Measurements from ENCODE around the gene GPS2. TPM values are rescaled to one million over a fixed set of nuclear protein-coding genes. Genes with fewer than 3 reads are reported as not detected.
A peak's percentile ranks its signal among the peaks of the same experiment; 100 is the strongest.

The GPS2 gene
- total and polyA plus RNA-seq, 5 donors from 2014 or later = 79.3 to 129 (median 103) TPM

- peak overlapping the region; percentile 93 to 98 (median 96) for H3K4me3 Mint-ChIP-seq
- H3K27ac Mint-ChIP-seq = peak overlapping the region; percentile 99 to 100 (median 99)
- ATAC-seq (ENCODE audit: low read depth in 2 of 2) (no peak), DNase-seq (peak in 2 of 3 donors; percentile 56 to 61)
- H3K27me3 ChIP-seq (ENCODE audit: control insufficient read depth, insufficient read depth, low read length) = no peaks in the 10 kb centered on the region
- peak overlapping the region; percentile 100 for H3K27ac ChIP-seq (ENCODE audit: insufficient read depth, low read length, poor library complexity, severe bottlenecking)
- H3K36me3 ChIP-seq (ENCODE audit: control insufficient read depth, insufficient read depth, low read length) = peaks cover 36% of the 10 kb centered on the region
- H3K27me3 Mint-ChIP-seq = peaks cover 6% of the 10 kb centered on the region
- H3K4me3 ChIP-seq (ENCODE audit: low read depth, low read length) = peak overlapping the region; percentile 97
- H3K4me1 Mint-ChIP-seq = peaks cover 6 to 48% (median 30%) of the 10 kb centered on the region in 4 donors
- peaks cover 53% of the 10 kb centered on the region for H3K4me1 ChIP-seq (ENCODE audit: control insufficient read depth, insufficient read depth, low read length, poor library complexity, severe bottlenecking)
- H3K9me3 ChIP-seq (ENCODE audit: control insufficient read depth in 2 of 2, low read length in 2 of 2) = no peaks in the 10 kb centered on the region
- peaks cover 31% of the 10 kb centered on the region for H3K36me3 Mint-ChIP-seq
- peaks cover 0 to 2% (median 0%) of the 10 kb centered on the region in 7 donors for H3K9me3 Mint-ChIP-seq
These were observed 7.2 kb downstream of the GPS2 start for GRCh38 chr17:7307686-7308624.

GRCh38 chr17:7306911-7307685, 8.1 kb downstream of the GPS2 start, which contains the start of gene EIF5A:
EIF5A (plus strand) TSS chr17:7307628; CDS start chr17:7309636, 2,008 bp downstream.
- peak within 1 kb of the TSS; percentile 93 to 98 (median 96) for H3K4me3 Mint-ChIP-seq
- H3K4me1 Mint-ChIP-seq = peaks cover 6 to 40% (median 27%) of the 10 kb centered on the region in 4 donors
- peaks cover 46% of the 10 kb centered on the region for H3K4me1 ChIP-seq (ENCODE audit: control insufficient read depth, insufficient read depth, low read length, poor library complexity, severe bottlenecking)
- H3K27ac ChIP-seq (ENCODE audit: insufficient read depth, low read length, poor library complexity, severe bottlenecking) = peak within 1 kb of the TSS; percentile 100
- H3K9me3 ChIP-seq (ENCODE audit: control insufficient read depth in 2 of 2, low read length in 2 of 2) = no peaks in the 10 kb centered on the region
- no peaks in the 10 kb centered on the region for H3K27me3 ChIP-seq (ENCODE audit: control insufficient read depth, insufficient read depth, low read length)
- peak within 1 kb of the TSS; percentile 97 for H3K4me3 ChIP-seq (ENCODE audit: low read depth, low read length)
- ATAC-seq (ENCODE audit: low read depth in 2 of 2) = peak; percentile 78 to 80
- DNase-seq = peak; percentile 100
- peaks cover 8% of the 10 kb centered on the region for H3K27me3 Mint-ChIP-seq
- H3K9me3 Mint-ChIP-seq = peaks cover 0 to 2% (median 0%) of the 10 kb centered on the region in 7 donors
- peak within 1 kb of the TSS; percentile 99 to 100 (median 99) for H3K27ac Mint-ChIP-seq
- peaks cover 25% of the 10 kb centered on the region for H3K36me3 Mint-ChIP-seq
- H3K36me3 ChIP-seq (ENCODE audit: control insufficient read depth, insufficient read depth, low read length) = peaks cover 28% of the 10 kb centered on the region

GRCh38 chr17:7304179-7304578, 11.0 kb downstream of the GPS2 start:
- Mint-ChIP-seq H3K9me3 (peaks cover 0 to 2% (median 0%) of the 10 kb centered on the region in 7 donors), H3K36me3 (peaks cover 2% of the 10 kb centered on the region)

GRCh38 chr17:7296189-7296861, 18.8 kb downstream of the GPS2 start:
- peaks cover 31% of the 10 kb centered on the region for H3K4me1 ChIP-seq (ENCODE audit: control insufficient read depth, insufficient read depth, low read length, poor library complexity, severe bottlenecking)
- H3K4me3 Mint-ChIP-seq = peak overlapping the region in 2 of 4 donors; percentile 28 to 48
- no peak overlapping the region for H3K27ac ChIP-seq (ENCODE audit: insufficient read depth, low read length, poor library complexity, severe bottlenecking)
- H3K36me3 ChIP-seq (ENCODE audit: control insufficient read depth, insufficient read depth, low read length) = no peaks in the 10 kb centered on the region
- ATAC-seq (ENCODE audit: low read depth in 2 of 2) (peak; percentile 28 to 33), DNase-seq (peak; percentile 46 to 63 (median 53))
- H3K36me3 Mint-ChIP-seq = peaks cover 3% of the 10 kb centered on the region
- peaks cover 0 to 2% (median 0%) of the 10 kb centered on the region in 7 donors for H3K9me3 Mint-ChIP-seq
- H3K27me3 Mint-ChIP-seq = peaks cover 41% of the 10 kb centered on the region
- peak overlapping the region in 1 of 3 donors; percentile 93 for H3K27ac Mint-ChIP-seq
- H3K4me3 ChIP-seq (ENCODE audit: low read depth, low read length) = no peak overlapping the region
- peaks cover 10% of the 10 kb centered on the region for H3K27me3 ChIP-seq (ENCODE audit: control insufficient read depth, insufficient read depth, low read length)
- peaks cover 4 to 27% (median 9%) of the 10 kb centered on the region in 4 donors for H3K4me1 Mint-ChIP-seq
- no peaks in the 10 kb centered on the region for H3K9me3 ChIP-seq (ENCODE audit: control insufficient read depth in 2 of 2, low read length in 2 of 2)

More at GRCh38 chr17:7304179-7304578, 11.0 kb downstream of the GPS2 start:
- Mint-ChIP-seq H3K4me3 (no peak overlapping the region), H3K27ac (no peak overlapping the region), H3K27me3 (peaks cover 17% of the 10 kb centered on the region), H3K4me1 (peaks cover 0 to 15% (median 7%) of the 10 kb centered on the region in 4 donors)
- Histone ChIP-seq H3K4me1 (ENCODE audit: control insufficient read depth, insufficient read depth, low read length, poor library complexity, severe bottlenecking) (peaks cover 21% of the 10 kb centered on the region), H3K9me3 (ENCODE audit: control insufficient read depth in 2 of 2, low read length in 2 of 2) (no peaks in the 10 kb centered on the region), H3K27ac (ENCODE audit: insufficient read depth, low read length, poor library complexity, severe bottlenecking) (no peak overlapping the region), H3K36me3 (ENCODE audit: control insufficient read depth, insufficient read depth, low read length) (no peaks in the 10 kb centered on the region), H3K4me3 (ENCODE audit: low read depth, low read length) (no peak overlapping the region), H3K27me3 (ENCODE audit: control insufficient read depth, insufficient read depth, low read length) (peaks cover 2% of the 10 kb centered on the region)
- ATAC-seq (ENCODE audit: low read depth in 2 of 2) = no peak
- DNase-seq = no peak

- H3K36me3 Mint-ChIP-seq = peaks cover 3% of the 10 kb centered on the region
- H3K36me3 ChIP-seq (ENCODE audit: control insufficient read depth, insufficient read depth, low read length) = no peaks in the 10 kb centered on the region
- peaks cover 10% of the 10 kb centered on the region for H3K27me3 ChIP-seq (ENCODE audit: control insufficient read depth, insufficient read depth, low read length)
- peak overlapping the region; percentile 26 for H3K4me3 ChIP-seq (ENCODE audit: low read depth, low read length)
- peak overlapping the region; percentile 45 to 79 (median 76) for H3K27ac Mint-ChIP-seq
- H3K9me3 ChIP-seq (ENCODE audit: control insufficient read depth in 2 of 2, low read length in 2 of 2) = no peaks in the 10 kb centered on the region
- no peak overlapping the region for H3K27ac ChIP-seq (ENCODE audit: insufficient read depth, low read length, poor library complexity, severe bottlenecking)
- DNase-seq (no peak), ATAC-seq (ENCODE audit: low read depth in 2 of 2) (no peak)
- peaks cover 0 to 2% (median 0%) of the 10 kb centered on the region in 7 donors for H3K9me3 Mint-ChIP-seq
- peaks cover 31% of the 10 kb centered on the region for H3K4me1 ChIP-seq (ENCODE audit: control insufficient read depth, insufficient read depth, low read length, poor library complexity, severe bottlenecking)
- H3K4me1 Mint-ChIP-seq = peaks cover 4 to 27% (median 9%) of the 10 kb centered on the region in 4 donors
- H3K4me3 Mint-ChIP-seq = peak overlapping the region; percentile 62 to 86 (median 82)
- H3K27me3 Mint-ChIP-seq = peaks cover 39% of the 10 kb centered on the region
These were observed 19.7 kb downstream of the GPS2 start for GRCh38 chr17:7295230-7296180.

GRCh38 chr17:7294614-7295153, 20.5 kb downstream of the GPS2 start, which contains the start of gene YBX2:
YBX2 (minus strand) TSS chr17:7294639; CDS start chr17:7294500, 139 bp downstream.
- ATAC-seq (ENCODE audit: low read depth in 2 of 2) (peak; percentile 69 to 74), DNase-seq (peak; percentile 49 to 75 (median 69))
- peak within 1 kb of the TSS; percentile 76 to 79 (median 76) for H3K27ac Mint-ChIP-seq
- H3K9me3 ChIP-seq (ENCODE audit: control insufficient read depth in 2 of 2, low read length in 2 of 2) = no peaks in the 10 kb centered on the region
- peaks cover 0 to 1% (median 0%) of the 10 kb centered on the region in 7 donors for H3K9me3 Mint-ChIP-seq
- peaks cover 4 to 27% (median 9%) of the 10 kb centered on the region in 4 donors for H3K4me1 Mint-ChIP-seq
- H3K27me3 Mint-ChIP-seq = peaks cover 37% of the 10 kb centered on the region
- H3K36me3 ChIP-seq (ENCODE audit: control insufficient read depth, insufficient read depth, low read length) = no peaks in the 10 kb centered on the region
- peaks cover 10% of the 10 kb centered on the region for H3K27me3 ChIP-seq (ENCODE audit: control insufficient read depth, insufficient read depth, low read length)
- H3K4me3 Mint-ChIP-seq = peak within 1 kb of the TSS; percentile 72 to 86 (median 82)
- H3K4me1 ChIP-seq (ENCODE audit: control insufficient read depth, insufficient read depth, low read length, poor library complexity, severe bottlenecking) = peaks cover 31% of the 10 kb centered on the region
- H3K27ac ChIP-seq (ENCODE audit: insufficient read depth, low read length, poor library complexity, severe bottlenecking) = no peak within 1 kb of the TSS
- peaks cover 3% of the 10 kb centered on the region for H3K36me3 Mint-ChIP-seq
- H3K4me3 ChIP-seq (ENCODE audit: low read depth, low read length) = peak within 1 kb of the TSS; percentile 26
